ENCODE data around the gene SHISA5. TPM values are rescaled to one million over a fixed set of nuclear protein-coding genes. Genes with fewer than 3 reads are reported as not detected.
A peak's percentile ranks its signal among the peaks of the same experiment; 100 is the strongest.

The SHISA5 gene
- total and polyA plus RNA-seq, 2 experiments from 2014 or later = 146 to 166 TPM

GRCh38 chr3:48428572-48429316, 75.2 kb downstream of the SHISA5 start:
- Mint-ChIP-seq H3K36me3 (ENCODE audit: low read depth) (peaks cover 48% of the 10 kb centered on the region), H3K9me3 (peaks cover 3% of the 10 kb centered on the region; the same call in 1 of the 3 replicates), H3K27me3 (ENCODE audit: insufficient read depth, low read depth, poor library complexity) (peaks cover 16% of the 10 kb centered on the region), H3K27ac (peak overlapping the region; percentile 92), H3K4me1 (peaks cover 64% of the 10 kb centered on the region), H3K4me3 (peak overlapping the region; percentile 86)
- Histone ChIP-seq H3K4me1 (ENCODE audit: insufficient read depth) (peaks cover 35% of the 10 kb centered on the region), H3K27ac (ENCODE audit: low read depth) (peak overlapping the region; percentile 81; the same call in 1 of the 2 replicates), H3F3A (replicated peaks; ENCODE audit: low read depth) (peaks cover 28% of the 10 kb centered on the region), H3K79me2 (replicated peaks; ENCODE audit: insufficient read depth) (peaks cover 55% of the 10 kb centered on the region), H2AFZ (no peak overlapping the region), H3K4me3 (peak overlapping the region; percentile 84), H3K4me2 (peak overlapping the region; percentile 86), H3K9me2 (ENCODE audit: insufficient read depth) (no peaks in the 10 kb centered on the region), H3K36me3 (ENCODE audit: insufficient read depth) (peaks cover 10% of the 10 kb centered on the region), H3K27me3 (ENCODE audit: insufficient read depth) (no peaks in the 10 kb centered on the region), H4K20me1 (replicated peaks; ENCODE audit: insufficient read depth) (peaks cover 17% of the 10 kb centered on the region)
- peak; percentile 64 for DNase-seq (ENCODE audit: low spot score)
- peak; percentile 6 for ATAC-seq
- TF ChIP-seq POLR2AphosphoS5 (IDR thresholded peaks at IDR 0.05; ENCODE audit: low read depth) (peak; percentile 55; the same call in 1 of the 2 replicates), ZNF114 (CRISPR knock-in tag; IDR thresholded peaks at IDR 0.05) (no peak)

- Histone ChIP-seq H3K9me2 (ENCODE audit: insufficient read depth) (no peaks in the 10 kb centered on the region), H3K27me3 (ENCODE audit: insufficient read depth) (no peaks in the 10 kb centered on the region), H3K4me1 (ENCODE audit: insufficient read depth) (peaks cover 35% of the 10 kb centered on the region), H3K27ac (ENCODE audit: low read depth) (0 out of 2 replicates have a peak overlapping the region, but pooled peaks have one; percentile 19), H2AFZ (no peak overlapping the region), H3K4me3 (peak overlapping the region; percentile 84), H3K79me2 (replicated peaks; ENCODE audit: insufficient read depth) (peaks cover 60% of the 10 kb centered on the region), H3F3A (replicated peaks; ENCODE audit: low read depth) (peaks cover 22% of the 10 kb centered on the region), H4K20me1 (replicated peaks; ENCODE audit: insufficient read depth) (peaks cover 20% of the 10 kb centered on the region), H3K36me3 (ENCODE audit: insufficient read depth) (peaks cover 10% of the 10 kb centered on the region), H3K4me2 (peak overlapping the region; percentile 86)
- DNase-seq (ENCODE audit: low spot score) (peak; percentile 79), ATAC-seq (no peak)
- H3K4me3 Mint-ChIP-seq = peak overlapping the region; percentile 86
- H3K27me3 Mint-ChIP-seq (ENCODE audit: insufficient read depth, low read depth, poor library complexity) = peaks cover 16% of the 10 kb centered on the region
- H3K36me3 Mint-ChIP-seq (ENCODE audit: low read depth) = peaks cover 45% of the 10 kb centered on the region
- H3K27ac Mint-ChIP-seq = peak overlapping the region; percentile 92
- H3K4me1 Mint-ChIP-seq = peaks cover 62% of the 10 kb centered on the region
- peaks cover 3% of the 10 kb centered on the region; the same call in 1 of the 3 replicates for H3K9me3 Mint-ChIP-seq
- TF ChIP-seq CREB1 (CRISPR knock-in tag; IDR thresholded peaks at IDR 0.05; ENCODE audit: low read depth) = no peak
- no peak for TF ChIP-seq POLR2AphosphoS5 (IDR thresholded peaks at IDR 0.05; ENCODE audit: low read depth)
- TF ChIP-seq ZNF331 (CRISPR knock-in tag; IDR thresholded peaks at IDR 0.05; ENCODE audit: low read depth) = no peak
- TF ChIP-seq NANOG (IDR thresholded peaks at IDR 0.05; ENCODE audit: borderline replicate concordance) = no peak
- TF ChIP-seq STAT1 (IDR thresholded peaks at IDR 0.05; ENCODE audit: unreplicated experiment) = no peak
- TF ChIP-seq CTCF (conservative IDR thresholded peaks at IDR 0.05; ENCODE audit: low read depth in 2 of 2) = no peak
- TF ChIP-seq ZNF114 (CRISPR knock-in tag; IDR thresholded peaks at IDR 0.05) = no peak
- TF ChIP-seq EZH2phosphoT487 (IDR thresholded peaks at IDR 0.05; ENCODE audit: unreplicated experiment) = no peak
- TF ChIP-seq REST (IDR thresholded peaks at IDR 0.05; ENCODE audit: unreplicated experiment) = no peak
- TF ChIP-seq EZH2 (IDR thresholded peaks at IDR 0.05; ENCODE audit: low read depth, unreplicated experiment) = no peak
Observed at GRCh38 chr3:48428088-48428571, 75.8 kb downstream of the SHISA5 start.

All from GM23338 (cell line).